HG03095 (cell line): ENCODE results near the gene OSM.

Source experiments
- ATAC-seq: cut with Tn5 transposase; IDR thresholded peaks from one replicate; pipeline ENCODE4 v1.9.1; 2021; ENCODE audit warnings: moderate library complexity; ENCODE audit not compliant: unreplicated experiment

OSM gene

DNA sequence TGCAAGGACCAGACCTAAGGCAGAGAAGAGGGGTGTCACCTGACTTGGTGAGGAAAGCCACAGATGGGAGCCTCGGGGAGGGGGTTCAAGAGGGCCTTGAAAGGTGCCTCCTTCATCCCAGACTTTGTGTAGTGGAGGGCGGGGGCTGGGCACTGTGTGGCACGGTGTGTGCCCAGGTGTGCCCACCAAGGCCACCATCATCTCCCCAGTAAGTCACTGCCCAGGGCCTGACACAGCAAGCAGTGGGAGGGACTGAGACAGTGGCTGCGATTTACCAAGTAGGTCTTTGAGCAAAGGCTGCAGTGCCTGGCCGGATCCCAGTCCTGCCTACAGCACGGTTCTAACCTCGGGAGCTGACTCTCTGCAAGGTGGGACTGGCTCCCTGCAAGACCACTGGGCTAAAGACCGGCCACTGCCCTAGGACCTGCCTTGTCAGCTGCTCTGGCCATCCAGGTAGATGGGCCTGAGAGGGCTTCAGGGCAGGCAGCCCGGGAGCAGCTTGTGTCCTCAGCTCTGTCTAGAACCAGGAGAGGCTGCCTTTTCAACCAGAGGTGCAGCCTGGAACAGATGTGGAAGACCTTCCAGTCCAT, 1.4 kb downstream of the OSM start:
- no peak for ATAC-seq

DNA sequence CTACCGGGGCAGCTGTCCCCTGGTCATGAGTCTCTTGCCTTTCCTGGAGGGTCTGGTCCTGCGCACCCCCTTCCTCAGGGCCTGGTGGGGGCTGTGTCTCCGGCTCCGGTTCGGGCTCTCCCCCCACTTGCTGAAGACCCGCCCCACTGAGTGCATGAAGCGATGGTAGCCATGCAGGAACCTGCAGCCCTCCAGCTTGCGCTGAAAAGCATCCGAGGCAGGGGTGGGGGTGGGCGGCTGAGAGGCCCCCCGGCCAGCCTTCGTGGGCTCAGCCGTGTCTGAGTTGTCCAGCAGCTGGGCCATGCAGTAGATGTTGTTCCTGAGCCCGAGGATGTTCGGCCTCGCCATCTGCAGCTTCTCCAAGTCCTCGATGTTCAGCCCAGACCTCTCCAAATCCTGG, 2.8 kb downstream of the OSM start:
- no peak for ATAC-seq

DNA sequence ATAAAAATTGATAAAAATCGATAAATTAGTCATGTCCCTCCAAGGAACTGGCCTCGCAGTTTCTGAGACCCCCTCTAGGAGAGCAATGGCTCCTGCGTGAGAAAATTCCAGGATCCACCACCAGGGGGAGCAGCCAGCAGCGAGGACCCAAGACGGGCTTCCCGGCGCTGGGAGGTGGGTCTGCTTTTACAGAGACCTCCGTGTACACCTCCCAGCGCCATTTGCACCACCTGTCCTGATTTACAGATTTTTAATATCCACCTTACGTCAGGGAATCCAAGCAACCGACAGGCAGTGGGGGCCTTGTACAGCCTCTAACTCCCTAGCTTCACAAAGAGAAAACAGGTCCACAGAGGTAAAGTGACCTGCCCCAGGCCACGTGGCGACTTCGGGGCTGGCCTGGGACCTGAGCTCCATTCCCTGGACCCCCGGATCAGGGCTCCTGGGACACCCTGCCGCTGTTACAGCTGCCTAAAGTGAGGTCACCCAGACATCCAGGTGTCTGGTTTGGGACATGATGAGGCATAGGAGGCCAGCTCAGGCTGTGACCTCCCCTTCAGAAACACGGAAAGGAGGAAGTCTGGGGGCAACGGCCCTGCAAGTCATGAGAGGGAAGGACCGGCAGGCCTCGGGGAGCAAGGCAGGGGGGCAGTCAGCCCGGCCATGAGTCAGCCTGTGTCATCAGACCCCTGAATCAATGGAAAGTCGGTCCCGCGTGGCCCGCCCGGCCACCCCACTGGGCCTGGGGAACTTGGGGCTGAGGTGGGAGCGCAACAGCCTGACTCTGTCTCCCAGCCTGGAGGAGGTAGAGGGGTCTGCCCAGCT, 3.5 kb downstream of the OSM start:
- no peak for ATAC-seq

DNA sequence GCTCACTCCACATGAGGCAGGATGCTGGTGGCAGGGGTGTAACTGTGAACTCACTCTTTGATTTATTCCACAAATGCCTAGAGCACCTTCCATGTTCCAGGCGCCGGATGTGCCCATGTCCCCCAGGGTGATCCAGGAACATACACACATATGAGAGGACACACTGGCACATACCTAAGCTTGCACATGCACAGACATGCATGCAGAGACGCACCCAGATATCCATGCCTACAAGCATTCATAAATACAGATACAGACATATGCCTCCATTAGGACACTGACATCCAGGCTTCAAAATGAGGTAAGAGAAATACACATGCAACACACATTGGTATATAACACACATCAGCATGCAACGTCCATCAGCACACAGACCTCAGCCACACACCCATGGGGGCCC, 4.5 kb downstream of the OSM start:
- no peak for ATAC-seq

DNA sequence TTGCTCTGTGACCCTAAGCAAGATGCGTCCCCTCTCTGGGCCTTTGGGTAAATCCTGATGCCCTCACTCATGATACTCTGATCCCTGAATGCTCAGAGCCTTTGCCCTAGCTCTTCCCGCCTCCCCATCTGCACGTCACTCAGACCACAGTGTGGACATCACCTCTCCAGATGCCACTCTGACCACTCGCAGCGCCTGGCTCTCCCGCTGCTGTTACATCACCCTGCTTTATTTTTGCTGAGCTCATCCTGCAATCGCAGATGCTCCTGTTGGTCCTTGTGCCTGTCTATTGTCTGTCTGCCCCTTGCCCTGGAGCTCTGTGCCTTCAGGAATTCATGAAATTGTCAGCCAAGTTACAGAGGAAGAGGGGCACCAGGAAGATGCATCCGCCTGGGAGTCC, 5.5 kb downstream of the OSM start:
- ATAC-seq = no peak

DNA sequence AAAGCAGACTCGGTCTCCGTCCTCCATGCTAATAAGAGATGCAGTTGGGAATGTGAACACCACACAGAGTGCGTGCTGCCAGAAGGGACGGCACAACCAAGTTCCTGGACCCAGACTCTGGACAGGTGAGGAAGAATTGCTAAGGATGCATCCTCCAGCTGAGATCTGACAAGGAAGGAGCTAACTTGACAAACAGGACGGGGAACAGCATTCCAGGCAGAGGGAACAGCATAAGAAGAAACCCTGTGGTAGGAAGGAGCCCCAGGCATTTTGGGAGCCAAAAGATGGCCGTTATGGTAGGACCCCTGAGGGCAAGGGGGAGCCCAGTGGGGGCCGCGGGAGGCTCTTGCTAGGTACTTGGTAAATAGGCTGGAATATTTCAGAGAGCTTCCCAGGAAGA, 6.0 kb downstream of the OSM start:
- no peak for ATAC-seq

DNA sequence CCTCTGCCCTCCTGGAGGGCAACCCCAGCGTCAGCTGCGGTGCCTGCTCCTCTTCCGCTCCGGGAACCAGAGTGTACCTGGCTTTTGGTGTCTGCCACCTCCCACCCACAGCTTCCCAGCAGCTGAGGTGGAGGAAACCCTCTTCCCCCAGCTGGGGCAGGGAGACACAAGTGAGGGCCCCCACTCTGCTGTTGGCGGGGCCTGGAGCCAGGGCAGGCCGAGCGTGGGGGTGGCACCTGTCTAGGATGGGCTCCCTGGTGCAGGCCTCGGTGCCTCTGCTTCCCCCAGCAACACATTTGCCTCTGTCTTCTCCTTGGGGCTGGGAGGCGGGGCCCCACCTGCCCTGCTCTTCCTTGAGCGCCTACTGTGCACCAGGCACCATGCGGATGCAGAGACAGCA, 6.4 kb downstream of the OSM start:
- no peak for ATAC-seq

DNA sequence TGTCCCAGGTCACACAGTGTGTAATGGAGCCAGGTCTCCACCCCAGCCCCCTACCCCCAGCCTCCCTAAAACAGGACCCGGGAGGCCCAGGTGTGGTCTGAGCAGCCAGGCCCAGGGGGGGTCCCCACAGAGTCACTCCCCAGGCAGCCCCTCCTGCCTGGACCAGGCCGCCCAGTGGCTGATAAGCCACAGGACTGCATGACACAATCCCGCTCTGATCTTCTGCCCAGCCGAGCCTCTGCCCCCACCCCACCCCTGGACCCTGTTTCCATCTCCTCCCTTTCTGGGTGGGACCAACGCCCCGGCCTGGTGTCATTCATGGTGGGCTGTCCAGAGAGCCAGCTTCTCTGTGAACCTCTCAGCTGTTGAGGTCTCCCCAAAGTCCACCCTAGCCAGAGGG, 12.3 kb downstream of the OSM start:
- no peak for ATAC-seq

DNA sequence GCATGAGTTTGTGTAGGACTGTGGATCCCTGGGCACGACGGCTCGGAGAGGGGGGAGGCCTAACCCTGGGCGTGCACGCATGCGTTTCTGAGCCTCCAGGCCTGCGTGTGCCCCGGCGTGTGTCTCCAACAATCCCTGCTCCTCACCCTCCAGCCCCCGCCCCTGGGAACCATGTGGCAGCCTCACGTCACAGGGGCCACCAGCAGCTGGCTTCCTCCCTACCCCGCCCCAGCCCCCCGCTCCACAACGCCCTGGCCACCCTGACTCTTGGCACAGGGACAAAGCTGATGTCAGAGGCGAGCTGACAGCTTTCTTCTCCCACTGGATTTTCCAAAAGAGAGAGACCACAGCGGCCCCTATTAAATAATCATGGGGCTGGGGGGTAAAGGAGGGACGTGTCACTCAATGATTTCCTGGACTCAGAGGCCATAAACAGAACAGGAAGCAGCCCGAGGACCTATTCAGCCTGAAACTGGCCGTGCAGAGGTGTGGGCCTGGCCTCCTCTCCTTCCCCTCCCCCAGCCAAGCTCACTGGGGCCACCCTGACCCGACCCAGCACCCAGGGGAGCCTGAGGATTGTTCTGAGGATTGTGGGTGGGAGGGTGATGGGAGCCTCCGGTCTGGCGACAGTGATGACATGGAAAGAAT, 13.3 kb downstream of the OSM start:
- ATAC-seq = no peak

DNA sequence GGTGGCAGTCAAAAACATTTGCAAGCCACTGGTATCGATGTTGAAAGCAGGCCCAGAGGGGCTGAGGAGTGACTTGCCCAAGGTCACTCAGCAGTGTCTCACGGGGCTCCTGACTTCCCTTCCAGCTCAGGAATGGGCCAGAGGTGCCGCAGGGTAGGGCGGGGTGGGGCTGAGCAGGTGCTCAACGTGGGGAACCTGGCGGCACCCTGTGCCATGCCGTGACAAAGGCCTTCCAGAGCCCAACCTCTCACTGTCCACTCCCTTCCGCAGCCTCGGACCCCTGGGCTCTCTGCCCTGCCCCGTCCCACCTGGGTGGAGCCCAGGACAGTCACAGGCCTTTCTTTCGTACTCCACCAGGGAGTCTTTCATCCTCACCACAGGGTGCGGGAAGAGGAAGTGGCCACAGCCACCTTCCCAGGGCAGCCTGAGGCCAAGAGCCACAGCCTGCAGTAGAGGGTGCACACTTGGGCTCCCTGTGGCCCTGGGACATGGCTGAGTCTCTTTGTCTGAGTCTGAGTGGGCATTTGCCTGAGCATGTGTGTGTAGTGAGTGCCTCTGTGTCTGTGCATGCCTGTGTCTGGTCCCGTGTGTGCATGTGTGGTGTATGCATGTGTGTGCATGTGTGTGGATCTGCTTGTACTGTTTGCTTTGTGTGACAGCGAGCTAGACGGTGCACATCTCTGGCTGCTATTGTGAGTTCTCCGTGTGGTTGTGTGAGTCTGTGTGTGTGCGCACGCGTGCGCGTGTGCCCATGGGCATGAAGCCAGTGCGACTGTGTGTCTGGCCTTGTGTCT, 14.0 kb downstream of the OSM start:
- ATAC-seq = no peak

DNA sequence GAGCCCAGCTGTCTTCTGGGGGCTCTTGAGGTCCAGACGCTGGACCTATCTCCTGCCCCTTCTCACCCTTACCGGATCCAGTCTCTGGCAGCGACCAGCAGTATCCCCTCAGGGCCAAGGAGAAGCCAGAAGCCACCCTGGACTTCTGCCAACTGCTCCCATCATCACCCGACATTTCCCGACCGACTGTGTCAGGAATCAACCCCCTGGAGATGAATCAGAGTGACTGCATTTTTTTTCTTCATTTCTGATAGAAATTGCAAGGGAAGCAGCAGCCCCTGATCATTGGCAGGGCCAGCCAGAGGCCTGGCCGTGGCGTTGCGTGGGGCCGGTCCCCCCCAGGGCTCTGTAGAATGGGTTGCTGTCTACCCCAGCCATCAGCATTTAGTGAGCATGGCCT, 14.9 kb downstream of the OSM start:
- no peak for ATAC-seq

DNA sequence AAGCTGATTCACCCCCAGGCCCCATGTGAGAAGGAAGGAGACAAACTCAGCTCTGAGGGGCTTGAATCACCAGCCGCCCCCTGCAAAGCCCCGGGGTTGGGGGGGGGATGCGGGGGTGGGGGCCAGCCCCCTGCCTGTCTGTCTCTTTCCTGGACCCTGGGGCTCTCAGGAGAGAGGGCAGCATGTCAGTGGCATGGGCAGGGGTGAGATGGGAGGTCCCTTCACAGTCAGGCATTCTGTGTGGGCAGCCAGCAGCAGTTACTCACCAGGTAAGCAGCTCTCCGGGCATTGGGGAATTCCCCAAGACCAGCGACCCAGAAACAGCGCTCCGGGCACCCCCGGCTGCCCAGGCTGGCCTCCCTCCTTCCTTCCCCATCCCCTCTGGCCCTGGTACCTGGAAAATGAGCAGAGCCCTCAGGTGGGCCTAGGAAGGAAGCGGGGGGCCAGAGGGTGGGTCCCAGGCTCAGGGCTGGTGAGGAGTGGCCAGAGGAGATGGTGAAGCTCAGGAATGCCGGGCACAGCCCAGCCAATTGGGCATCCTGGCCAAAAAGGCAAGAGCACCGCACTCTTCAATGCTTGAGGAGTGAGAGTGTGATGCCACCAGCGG, 15.9 kb downstream of the OSM start:
- no peak for ATAC-seq

DNA sequence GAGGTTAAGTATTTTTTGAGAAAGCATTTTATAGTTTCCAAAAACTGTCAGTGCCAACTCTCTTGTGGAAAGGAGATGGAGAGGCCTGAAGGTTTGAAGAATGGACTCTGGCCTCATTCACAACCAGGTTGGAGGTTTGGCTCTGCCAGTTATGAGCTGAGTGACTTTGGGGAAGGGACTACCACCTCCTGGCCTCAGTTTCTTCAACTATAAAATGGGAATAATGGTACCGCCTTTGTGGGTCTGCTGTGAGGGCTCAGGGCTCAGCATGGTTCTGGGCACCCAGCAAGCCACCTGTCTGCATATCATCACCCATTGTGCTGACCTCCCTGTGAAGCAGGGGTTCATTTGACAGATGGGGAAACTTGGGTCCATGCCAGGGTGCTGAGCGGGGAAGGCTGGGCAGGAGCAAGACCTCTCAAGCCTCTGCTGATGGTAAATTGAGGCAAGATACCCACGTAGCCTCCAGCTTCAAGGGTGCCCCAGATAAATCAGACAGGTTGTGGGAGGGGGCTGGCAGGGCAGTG, 16.5 kb downstream of the OSM start:
- ATAC-seq = no peak

DNA sequence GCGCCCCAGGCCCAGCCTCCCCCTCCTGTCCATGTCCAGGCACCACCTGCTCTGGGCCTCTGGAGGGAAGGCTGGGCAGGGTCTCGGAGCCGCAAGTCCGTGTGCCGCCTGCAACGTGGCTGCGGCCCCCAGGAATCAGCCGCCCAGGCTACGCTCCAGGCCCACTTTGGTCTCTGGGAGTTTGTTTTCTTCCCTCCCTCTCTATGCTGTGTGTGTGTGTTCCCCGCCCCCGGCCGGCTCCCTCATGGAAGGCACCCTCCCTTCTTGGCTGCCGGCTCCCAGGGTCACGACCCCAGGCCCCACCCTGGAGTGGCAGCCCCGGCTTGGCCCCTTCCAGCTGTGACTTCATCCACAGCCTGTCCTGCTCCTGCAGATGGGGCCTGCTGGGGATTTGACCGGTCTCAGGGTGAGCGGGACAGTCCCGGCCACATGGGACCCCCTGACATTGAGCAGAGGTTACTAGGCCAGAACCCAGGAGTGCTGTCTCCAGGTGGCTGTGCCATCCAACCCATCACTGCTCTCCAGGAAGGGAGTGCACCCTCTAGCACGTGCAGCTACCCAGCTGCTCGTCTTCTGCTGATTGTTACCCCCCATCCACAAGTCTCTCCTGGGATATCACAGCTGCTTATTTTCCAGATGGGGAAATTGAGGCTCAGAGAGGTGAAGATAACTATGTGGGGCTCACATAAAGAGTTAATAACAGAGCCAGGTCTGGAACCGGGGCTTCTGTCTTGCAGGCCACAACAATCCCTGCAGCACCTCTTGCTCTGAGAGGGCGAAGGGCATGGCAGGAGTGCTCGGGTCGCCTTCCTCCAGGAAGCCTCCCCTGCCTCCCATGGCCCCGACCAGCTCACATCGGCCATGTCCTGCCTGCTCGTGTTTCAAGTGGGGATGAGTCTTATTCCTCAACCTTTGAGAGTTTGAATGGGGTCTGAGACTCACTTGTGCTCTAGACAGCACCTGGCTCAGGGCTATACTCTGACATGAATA, 17.3 kb downstream of the OSM start:
- no peak for ATAC-seq

DNA sequence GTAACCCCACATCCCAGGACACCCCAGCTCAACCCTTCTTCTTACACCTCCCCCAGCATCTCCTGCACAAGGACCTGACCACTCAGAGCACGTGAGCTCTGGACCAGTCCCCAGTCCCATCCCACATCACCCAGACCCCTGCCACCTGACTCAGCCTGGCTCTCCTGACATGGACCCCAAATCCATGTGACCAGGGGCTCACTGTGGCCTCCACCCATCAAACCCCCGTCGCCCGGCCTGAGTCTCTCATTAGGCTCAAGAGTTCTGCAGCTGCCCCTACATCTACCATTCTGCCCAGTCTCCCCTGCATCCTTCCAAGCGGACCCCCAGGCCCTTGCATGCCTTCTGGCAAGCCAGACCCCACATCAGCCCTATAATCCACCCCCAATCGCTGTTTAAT, 18.2 kb downstream of the OSM start:
- ATAC-seq = no peak

DNA sequence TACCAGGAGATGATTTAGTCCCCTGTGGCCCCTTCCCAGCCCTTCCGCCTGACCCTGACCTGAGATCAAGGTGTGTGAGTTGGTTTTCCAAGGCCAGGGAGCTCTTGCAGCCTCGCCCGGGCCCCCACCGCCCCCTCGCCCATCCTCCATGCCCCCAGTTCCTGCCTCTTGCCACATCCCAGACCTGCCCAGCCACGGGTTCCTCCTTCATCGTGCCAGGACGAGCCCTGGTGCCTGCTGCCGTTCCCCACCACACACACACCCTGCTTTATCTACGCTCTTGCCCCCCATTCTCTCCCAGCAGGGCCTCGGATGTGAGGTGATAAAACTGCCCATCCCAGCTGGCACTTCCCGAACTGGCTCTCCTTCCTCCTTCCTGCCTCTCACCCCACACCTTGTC, 18.7 kb downstream of the OSM start:
- ATAC-seq = no peak

DNA sequence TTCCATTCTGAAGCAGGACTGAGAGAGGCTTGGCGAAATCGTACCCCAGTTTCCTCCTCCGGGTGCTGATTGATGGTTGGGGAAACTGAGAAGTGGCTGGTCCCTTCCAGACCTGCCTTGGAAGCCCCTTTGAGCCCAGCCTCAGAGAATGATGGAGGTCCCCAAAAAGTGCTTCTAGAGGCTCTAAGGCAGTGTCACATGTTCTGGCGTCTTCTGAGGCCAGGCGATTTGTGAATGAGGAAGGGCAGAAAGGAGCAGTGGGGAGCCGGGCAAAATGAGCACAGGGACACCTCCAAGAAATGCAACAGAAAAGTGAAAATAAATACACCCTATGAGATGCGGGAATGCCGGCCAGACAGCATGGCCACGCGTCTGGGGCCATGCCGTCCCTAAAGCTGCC, 19.1 kb downstream of the OSM start:
- no peak for ATAC-seq

DNA sequence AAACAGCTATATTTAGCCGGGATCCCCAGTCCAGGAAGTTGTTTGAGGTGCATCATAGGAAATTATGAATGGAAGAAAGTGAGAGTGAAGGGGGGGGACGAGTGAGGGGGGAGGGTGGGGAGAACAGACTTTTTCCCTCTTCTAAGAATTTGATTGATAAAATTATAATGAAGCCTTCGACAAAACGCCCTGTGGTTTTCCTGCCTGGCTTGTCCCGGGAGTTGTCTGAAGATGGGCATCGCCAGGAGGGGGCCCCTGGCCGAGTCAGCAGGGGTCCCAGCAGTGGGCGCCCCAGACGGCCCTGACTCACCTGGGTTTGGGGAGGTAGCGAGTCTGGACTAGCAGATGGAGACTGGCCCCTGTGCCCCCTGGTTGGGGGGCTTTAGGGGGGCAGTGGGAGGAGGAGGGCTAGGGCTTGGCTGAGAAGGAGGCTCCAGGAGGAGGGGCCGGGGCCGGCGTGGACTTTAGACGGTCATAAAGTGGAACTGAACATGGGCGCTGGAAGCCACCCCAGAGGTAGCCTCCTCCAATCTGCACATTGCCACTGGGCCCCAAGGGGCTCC, 19.8 kb downstream of the OSM start:
- no peak for ATAC-seq
